ENCODE measurements around the gene PANK1. TPM values are rescaled to one million over a fixed set of nuclear protein-coding genes. Genes with fewer than 3 reads are reported as not detected.

PANK1 gene
- total RNA-seq, 1 donor from 2014 or later: 1.8 TPM

DNA sequence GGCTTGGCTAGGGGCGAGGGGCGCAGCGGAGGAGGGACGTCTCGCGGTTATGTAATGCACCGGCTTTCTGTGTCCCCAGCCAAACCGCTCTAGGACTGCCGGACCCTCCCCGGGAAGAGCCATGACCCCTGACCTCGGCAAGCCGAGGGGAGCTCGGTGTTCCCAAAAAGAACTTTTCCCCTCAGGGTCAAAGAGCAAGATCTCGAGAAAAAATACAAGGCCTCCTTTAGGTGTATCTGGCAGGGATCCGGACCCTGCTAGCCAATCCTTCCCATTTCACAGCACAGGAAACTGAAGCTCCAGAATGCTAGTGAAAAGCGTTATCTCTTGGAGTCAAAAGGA, 109.1 kb downstream of the PANK1 start:
- POLR2A ChIA-PET: no interaction called here
- Mint-ChIP-seq H3K4me1 (peaks cover 13% of the 10 kb centered on the region), H3K27me3 (peaks cover 53% of the 10 kb centered on the region), H3K36me3 (ENCODE audit: low read depth) (no peaks in the 10 kb centered on the region), H3K27ac (no peak overlapping the region), H3K9me3 (no peaks in the 10 kb centered on the region), H3K4me3 (no peak overlapping the region)
- DNase-seq: no peak
- no peak for TF ChIP-seq CTCF (IDR thresholded peaks at IDR 0.05)
- ATAC-seq (ENCODE audit: low read depth): no peak
- CTCF ChIA-PET: interaction anchor here (0.5 kb wide), 1 partner anchor 322 kb away, joined by 3 read pairs; no protein-coding TSS in a partner anchor
- intact Hi-C loops (cut with micrococcal nuclease): no loop called here

DNA sequence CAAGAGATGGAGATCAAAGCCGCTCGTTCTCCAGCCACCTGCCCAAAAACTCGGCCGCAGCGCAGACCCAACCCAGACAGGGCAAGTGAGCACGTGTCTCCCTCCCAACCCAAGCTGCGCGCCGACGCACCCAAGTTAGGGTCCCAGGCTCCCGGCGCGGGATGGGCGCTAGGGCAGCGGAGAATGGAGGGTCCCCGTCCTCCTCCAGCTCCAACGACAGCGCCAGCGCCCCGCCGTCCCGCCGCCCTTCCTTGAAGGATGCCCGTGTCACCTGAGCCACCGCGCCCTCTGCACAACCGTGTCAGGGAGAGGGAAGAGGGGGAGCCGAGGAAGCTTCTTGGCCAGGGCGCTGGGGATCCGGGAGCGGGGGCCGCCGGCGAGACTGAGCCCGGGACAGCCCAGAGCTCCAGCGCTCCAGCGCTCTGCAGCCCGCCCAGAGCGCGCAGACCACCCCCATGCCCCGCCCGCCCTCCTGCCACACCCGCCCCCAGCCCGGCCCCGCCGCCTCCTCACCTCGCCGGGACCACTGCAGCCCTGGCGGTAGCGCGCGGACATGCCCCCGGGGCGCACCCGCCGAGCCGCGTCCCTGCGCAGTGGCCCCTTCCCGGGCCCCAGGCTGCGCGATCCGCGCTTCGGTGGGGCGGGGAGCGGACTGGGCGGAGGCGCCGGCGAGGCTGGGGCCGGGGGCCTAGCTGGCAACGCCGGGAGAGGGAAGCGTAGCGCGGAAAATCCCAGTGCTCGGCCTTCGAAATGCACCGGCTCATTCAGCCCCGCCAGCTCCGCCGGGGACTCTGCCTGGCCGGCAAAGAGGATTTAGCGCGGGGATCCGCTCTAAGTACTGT, 109.7 kb downstream of the PANK1 start, which contains the start of gene SLC16A12:
Gene SLC16A12, minus strand, starts transcription at position 424 of the 842 bp plus-strand sequence. CDS start 73,016 bp downstream, outside the sequence.
- intact Hi-C loops (cut with micrococcal nuclease): no loop called here
- POLR2A ChIA-PET: no interaction called here
- no peak within 1 kb of the TSS for H3K4me3 Mint-ChIP-seq
- no peak within 1 kb of the TSS for H3K27ac Mint-ChIP-seq
- H3K27me3 Mint-ChIP-seq: peaks cover 52% of the 10 kb centered on the region
- no peaks in the 10 kb centered on the region for H3K9me3 Mint-ChIP-seq
- CTCF ChIA-PET: no interaction called here
- DNase-seq (no peak), ATAC-seq (ENCODE audit: low read depth) (no peak)
- peaks cover 13% of the 10 kb centered on the region for H3K4me1 Mint-ChIP-seq
- H3K36me3 Mint-ChIP-seq (ENCODE audit: low read depth): no peaks in the 10 kb centered on the region
- TF ChIP-seq CTCF (IDR thresholded peaks at IDR 0.05): no peak

DNA sequence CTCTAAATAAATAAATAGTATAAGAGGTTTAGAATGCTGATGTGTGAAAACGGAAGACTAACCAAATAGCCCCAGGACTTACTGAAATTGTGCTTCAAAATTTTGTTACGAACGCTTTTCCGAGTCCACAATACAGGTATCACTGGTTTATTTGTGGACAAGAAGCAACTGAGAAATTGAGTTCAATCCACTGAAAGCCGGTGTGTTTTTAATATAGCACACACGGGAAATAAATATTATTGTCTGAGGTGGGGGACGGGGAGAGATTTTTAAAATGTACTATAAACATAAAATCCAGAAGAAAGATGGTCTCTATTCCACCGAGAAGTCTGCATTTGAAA, 110.2 kb downstream of the PANK1 start:
- H3K9me3 Mint-ChIP-seq: no peaks in the 10 kb centered on the region
- H3K4me1 Mint-ChIP-seq: peaks cover 13% of the 10 kb centered on the region
- H3K27me3 Mint-ChIP-seq: peaks cover 50% of the 10 kb centered on the region
- no peak for DNase-seq
- ATAC-seq (ENCODE audit: low read depth): no peak
- POLR2A ChIA-PET: no interaction called here
- CTCF ChIA-PET: no interaction called here
- intact Hi-C loops (cut with micrococcal nuclease): no loop called here
- no peaks in the 10 kb centered on the region for H3K36me3 Mint-ChIP-seq (ENCODE audit: low read depth)
- no peak overlapping the region for H3K27ac Mint-ChIP-seq
- no peak for TF ChIP-seq CTCF (IDR thresholded peaks at IDR 0.05)
- no peak overlapping the region for H3K4me3 Mint-ChIP-seq

Other genes with a start within 250 kb of the PANK1 start
- gene IFIT5, start 230.7 kb downstream of the PANK1 start, total RNA-seq: 20.0 and 21.3 TPM in 2 replicates
- not detected in 2 replicates for gene SLC16A12, start 109.6 kb downstream of the PANK1 start, total RNA-seq
- 23.8 and 24.0 TPM in 2 replicates for gene KIF20B, start 56.3 kb upstream of the PANK1 start, total RNA-seq